GM12878 (cell line): Measurements from ENCODE around the gene PIGV. TPM values are rescaled to one million over a fixed set of nuclear protein-coding genes. Genes with fewer than 3 reads are reported as not detected.

Experiments
- ATAC-seq: fragments of 200-7000 bp; cut with Tn5 transposase; 3 replicates; pipeline ENCODE4 v1.9.1; 2020; ENCODE audit warnings: mild to moderate bottlenecking, moderate library complexity
- BruUV-seq: library from RNA; stranded (reverse); fragments of 400-500 nt; replicated peaks from 2 replicates; lab custom pipeline; 2021; lab: Mats Ljungman, UMichigan
- CTCF ChIA-PET: fragments of 300-600 bp; sonication (Branson Sonifier 250); formaldehyde crosslinking; extraction: SDS; loops from one replicate; lab custom pipeline; 2021; ENCODE audit warnings: inconsistent platforms; lab: Yijun Ruan, JAX
- POLR2A ChIA-PET: fragments of 350-600 bp; formaldehyde crosslinking; extraction: SDS; loops from one replicate; lab custom pipeline; 2021; ENCODE audit warnings: inconsistent platforms; lab: Charles Lee
- RAD21 ChIA-PET: fragments of 300-600 bp; sonication (Branson Sonifier 250); formaldehyde crosslinking; loops from one replicate; lab custom pipeline; 2023; ENCODE audit warnings: antibody characterized with exemption; ENCODE audit not compliant: unreplicated experiment; lab: Charles Lee
- SMC1A ChIA-PET: fragments of 300-600 bp; sonication (Branson Sonifier 250); formaldehyde crosslinking; loops from one replicate; lab custom pipeline; 2023; ENCODE audit not compliant: unreplicated experiment, uncharacterized antibody; lab: Charles Lee
- DNase-seq: peaks from one replicate; pipeline ENCODE4 v3.0.0-alpha.2; 2011; ENCODE audit warnings: low read depth, low spot score
- FAIRE-seq: peaks from 3 replicates; lab custom pipeline; 2011; peaks lifted over from hg19 to GRCh38; lab: Jason Lieb, UNC
- H2AFZ ChIP-seq: 2 replicates; pipeline ENCODE4 v1.6.0; 2011; ENCODE audit warnings: low read depth, low read length, control low read depth; ENCODE audit not compliant: control insufficient read depth
- H3K27ac ChIP-seq: 2 replicates; pipeline ENCODE4 v1.5.1; 2011; ENCODE audit warnings: control low read depth; ENCODE audit not compliant: control insufficient read depth, insufficient read depth
- H3K27me3 ChIP-seq, 2 experiments: replicated peaks in 1 of 2; 2 replicates each; pipeline versions ENCODE4 v1.6.0 to v1.6.1; 2011; ENCODE audit warnings: low read length in 1 of 2; ENCODE audit not compliant: control insufficient read depth in 2 of 2, insufficient read depth in 2 of 2
- H3K36me3 ChIP-seq, 2 experiments: 2 replicates each; pipeline ENCODE4 v1.5.1; 2011; ENCODE audit warnings: low read length in 1 of 2; ENCODE audit not compliant: control insufficient read depth in 2 of 2, insufficient read depth in 2 of 2
- H3K4me1 ChIP-seq: 2 replicates; pipeline ENCODE4 v1.6.1; 2011; ENCODE audit warnings: mild to moderate bottlenecking, low read length, moderate library complexity, mixed read lengths; ENCODE audit not compliant: control insufficient read depth, insufficient read depth
- H3K4me2 ChIP-seq: 2 replicates; pipeline ENCODE4 v1.6.0; 2011; ENCODE audit warnings: control low read depth; ENCODE audit not compliant: control insufficient read depth, insufficient read depth
- H3K4me3 ChIP-seq: fragments of 200-600 bp; sonication (generic); 2 replicates; pipeline ENCODE4 v1.5.1; 2016
- H3K79me2 ChIP-seq: 2 replicates; pipeline ENCODE4 v1.6.0; 2011; ENCODE audit warnings: low read length; ENCODE audit not compliant: control insufficient read depth, insufficient read depth
- H3K9ac ChIP-seq: 2 replicates; pipeline ENCODE4 v1.8.0; 2011; ENCODE audit warnings: low read length, control low read depth, mixed read lengths; ENCODE audit not compliant: control insufficient read depth, insufficient read depth
- H3K9me3 ChIP-seq: replicated peaks from 3 replicates; pipeline ENCODE4 v1.5.1; 2011; ENCODE audit warnings: mild to moderate bottlenecking, low read length; ENCODE audit not compliant: control insufficient read depth, insufficient read depth
- H4K20me1 ChIP-seq: 2 replicates; pipeline ENCODE4 v1.6.0; 2011; ENCODE audit not compliant: control insufficient read depth, insufficient read depth
- CEBPB ChIP-seq, 2 experiments: fragments of 150-350 bp in 1 of 2; IDR thresholded peaks; 2 replicates each; pipeline ENCODE4 v1.6.1; 2012 to 2014; ENCODE audit warnings: low read depth in 2 of 2, low read length in 2 of 2, borderline replicate concordance in 1 of 2, inconsistent platforms in 1 of 2
- CHD4 ChIP-seq: fragments of 200-600 bp; sonication (generic); IDR thresholded peaks from 2 replicates; pipeline ENCODE4 v1.6.1; 2016; ENCODE audit warnings: mild to moderate bottlenecking
- GATAD2B ChIP-seq: fragments of 450-650 bp; conservative IDR thresholded peaks from 2 replicates; pipeline ENCODE4 v1.6.1; 2017; ENCODE audit warnings: low read depth, mild to moderate bottlenecking, moderate library complexity
- JUNB ChIP-seq: IDR thresholded peaks from 2 replicates; pipeline ENCODE4 v1.6.1; 2016; ENCODE audit warnings: antibody characterized with exemption, mild to moderate bottlenecking
- MEF2B ChIP-seq: fragments of 450-650 bp; IDR thresholded peaks from 2 replicates; pipeline ENCODE4 v1.6.1; 2018; ENCODE audit warnings: mild to moderate bottlenecking, moderate library complexity; ENCODE audit not compliant: partially characterized antibody, poor library complexity, severe bottlenecking
- NFIC ChIP-seq: IDR thresholded peaks from 2 replicates; pipeline ENCODE4 v1.6.1; 2012; ENCODE audit warnings: low read depth, mild to moderate bottlenecking, inconsistent platforms, low read length, moderate library complexity
- NR2F1 ChIP-seq: fragments of 450-650 bp; conservative IDR thresholded peaks from 2 replicates; pipeline ENCODE4 v1.6.1; 2017; ENCODE audit warnings: mild to moderate bottlenecking
- PAX8 ChIP-seq: fragments of 450-650 bp; IDR thresholded peaks from 2 replicates; pipeline ENCODE4 v1.6.1; 2017; ENCODE audit warnings: mild to moderate bottlenecking, moderate library complexity
- RAD51 ChIP-seq: fragments of 450-650 bp; IDR thresholded peaks from 2 replicates; pipeline ENCODE4 v1.6.1; 2016; ENCODE audit warnings: moderate library complexity, mild to moderate bottlenecking, inconsistent platforms
- RBBP5 ChIP-seq: fragments of 200-600 bp; sonication (generic); conservative IDR thresholded peaks from 2 replicates; pipeline ENCODE4 v1.6.1; 2016
- STAT3 ChIP-seq: IDR thresholded peaks from 2 replicates; pipeline ENCODE4 v1.6.1; 2011; ENCODE audit warnings: low read depth, low read length, improper control_type of control experiment
- SUZ12 ChIP-seq: fragments of 200-600 bp; sonication (generic); IDR thresholded peaks from one replicate; pipeline ENCODE4 v1.6.1; 2018; ENCODE audit warnings: antibody characterized with exemption, mild to moderate bottlenecking; ENCODE audit not compliant: unreplicated experiment
- TCF3 ChIP-seq: IDR thresholded peaks from 2 replicates; pipeline ENCODE4 v1.6.1; 2012; ENCODE audit warnings: low read depth, mild to moderate bottlenecking, low read length, borderline replicate concordance; ENCODE audit not compliant: insufficient read depth
- YY1 ChIP-seq: IDR thresholded peaks from 2 replicates; pipeline ENCODE4 v1.6.1; 2011; ENCODE audit warnings: low read depth, mild to moderate bottlenecking, low read length
- ZNF217 ChIP-seq: fragments of 450-650 bp; IDR thresholded peaks from 2 replicates; pipeline ENCODE4 v1.6.1; 2017; ENCODE audit warnings: antibody characterized with exemption, mild to moderate bottlenecking
- WGBS: methylation state at CpG from one replicate; pipeline ENCODE4 v1.1.6; 2016; ENCODE audit warnings: low lambda C conversion rate; ENCODE audit not compliant: insufficient replicate concordance, insufficient coverage; ENCODE audit errors: missing lambda C conversion rate; 5-methylcytosine and 5-hydroxymethylcytosine counted together
- in situ Hi-C: fragments of 300-500 bp; cut with MboI; formaldehyde crosslinking; loops from 9 replicates; pipeline ENCODE4 v1.14.3; 2018; ENCODE audit warnings: mixed read lengths
- intact Hi-C: fragments of 100-400 bp; cut with micrococcal nuclease; formaldehyde crosslinking; loops from one replicate; pipeline ENCODE4 v1.14.2; 2022; ENCODE audit not compliant: unreplicated experiment
- polyA plus RNA-seq, 11 experiments: library from polyadenylated mRNA; depleted of rRNA in 4 of 11; unstranded in 6 of 11; stranded (reverse) in 5 of 11; fragments of >200 nt; fragmentation: Nextera tagmentation in 4 of 11; fragmentation: Illumina TruSeq in 1 of 11; extraction: Ambion mirVana in 4 of 11; extraction: Trizol in 1 of 11; gene quantifications; 1 replicate in 1 of 11; 2 replicates in 10 of 11; pipeline versions ENCODE4 v1.2.1 to v1.2.3, GENCODE V29; 2011 to 2016; ENCODE audit warnings: inconsistent platforms in 2 of 11, missing spikeins in 2 of 11, low read depth in 1 of 11
- total RNA-seq, 4 experiments: library from RNA; depleted of rRNA in 3 of 4; stranded (reverse); fragments of >200 nt in 3 of 4; fragmentation: Illumina TruSeq in 1 of 4; extraction: Trizol in 1 of 4; gene quantifications; 2 replicates each; pipeline versions ENCODE4 v1.2.1 to v1.2.3, GENCODE V29; 2013 to 2021
- TF ChIP-seq, protein P1 (sequence below): IDR thresholded peaks from 2 replicates; pipeline ENCODE4 v1.6.1; 2012; ENCODE audit warnings: improper control_type of control experiment, low read depth, low read length; ENCODE audit not compliant: insufficient replicate concordance

PIGV gene
- total and polyA plus RNA-seq, 10 of the 15 experiments (the other 5 are each of a cell fraction or from before 2014, with no cell fraction given) = 8.8 to 18.1 (median 11.9) TPM

DNA sequence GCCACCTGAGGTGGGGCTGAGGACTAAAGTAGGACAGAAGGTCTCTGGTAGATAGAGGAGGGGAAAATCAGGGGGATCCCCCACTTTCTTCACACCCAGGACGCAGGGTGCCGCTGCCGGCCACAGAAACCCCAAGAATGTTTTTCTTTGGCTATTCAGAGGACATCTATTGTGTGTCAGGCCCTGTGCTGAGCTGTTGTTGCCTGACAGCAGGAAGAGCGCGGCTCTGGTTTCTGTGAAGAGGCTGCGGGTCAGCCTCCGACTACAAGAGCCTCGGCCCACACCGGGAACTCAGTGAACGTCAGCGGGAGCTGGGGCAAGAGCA lies 407 bp upstream of the PIGV start:
- RAD21 ChIA-PET = interaction anchor here (1.0 to 6.4 kb wide), 22 partner anchors 11 to 287 kb away, joined by 3 to 262 read pairs (median 12); no protein-coding TSS in a partner anchor
- CTCF ChIA-PET = interaction anchor here (0.8 to 7.6 kb wide), 20 partner anchors 13 to 287 kb away, joined by 3 to 450 read pairs (median 38); no protein-coding TSS in a partner anchor
- peaks cover 0 to 5% of the 10 kb centered on the region in 2 experiments; a peak in 3 of 4 replicates for H3K36me3 ChIP-seq
- no peaks in the 10 kb centered on the region for H3K27me3 ChIP-seq
- H3K9me3 ChIP-seq = no peaks in the 10 kb centered on the region
- in situ Hi-C loops (loop anchor here (5.0 kb wide), 1 partner anchor 180 kb away; no protein-coding TSS in a partner anchor), intact Hi-C loops (loop anchor here (1.0 to 5.0 kb wide), 4 partner anchors 43 to 285 kb away; no protein-coding TSS in a partner anchor)
- no peaks in the 10 kb centered on the region for H4K20me1 ChIP-seq
- H2AFZ ChIP-seq = peak overlapping the region; percentile 86
- ATAC-seq = peak; percentile 72
- H3K4me3 ChIP-seq = peak overlapping the region; percentile 72
- POLR2A ChIA-PET = interaction anchor here (0.5 to 5.1 kb wide), 15 partner anchors 10 to 1373 kb away, joined by 3 to 69 read pairs (median 4); partner anchors contain the start of gene ARID1A
- peaks cover 43% of the 10 kb centered on the region for H3K4me1 ChIP-seq
- peak; percentile 80 for DNase-seq
- SMC1A ChIA-PET = interaction anchor here (0.7 to 9.3 kb wide), 16 partner anchors 16 to 287 kb away, joined by 3 to 268 read pairs (median 10); no protein-coding TSS in a partner anchor
- BruUV-seq = no TSS peak
- H3K9ac ChIP-seq = peak overlapping the region; percentile 93
- peak overlapping the region; percentile 96 for H3K4me2 ChIP-seq
- H3K27ac ChIP-seq = peak overlapping the region; percentile 99
- FAIRE-seq = no peak
- peaks cover 23% of the 10 kb centered on the region for H3K79me2 ChIP-seq
- 0% methylated on average over 11 of the region's 11 CpGs for WGBS
- TF ChIP-seq NR2F1 = peak; percentile 56; the same call in 1 of the 2 replicates
- peak; percentile 84 for TF ChIP-seq NFIC
- TF ChIP-seq GATAD2B = no peak
- TF ChIP-seq CHD4 = no peak
- no peak for TF ChIP-seq STAT3
- 0 out of 2 replicates have a peak, but pooled peaks have one; percentile 25 for TF ChIP-seq ZNF217
- no peak for TF ChIP-seq SUZ12
- no peak for TF ChIP-seq YY1
- no peak for TF ChIP-seq RAD51
- no peak for TF ChIP-seq RBBP5
- TF ChIP-seq JUNB = no peak
- TF ChIP-seq PAX8 = no peak; the same call in 1 of the 2 replicates
- no peak for TF ChIP-seq CEBPB (IDR thresholded peaks at IDR 0.05; ENCODE audit: borderline replicate concordance in 1 of 2, low read depth in 2 of 2, low read length in 2 of 2)
- no peak for TF ChIP-seq TCF3
- TF ChIP-seq, protein P1, sequence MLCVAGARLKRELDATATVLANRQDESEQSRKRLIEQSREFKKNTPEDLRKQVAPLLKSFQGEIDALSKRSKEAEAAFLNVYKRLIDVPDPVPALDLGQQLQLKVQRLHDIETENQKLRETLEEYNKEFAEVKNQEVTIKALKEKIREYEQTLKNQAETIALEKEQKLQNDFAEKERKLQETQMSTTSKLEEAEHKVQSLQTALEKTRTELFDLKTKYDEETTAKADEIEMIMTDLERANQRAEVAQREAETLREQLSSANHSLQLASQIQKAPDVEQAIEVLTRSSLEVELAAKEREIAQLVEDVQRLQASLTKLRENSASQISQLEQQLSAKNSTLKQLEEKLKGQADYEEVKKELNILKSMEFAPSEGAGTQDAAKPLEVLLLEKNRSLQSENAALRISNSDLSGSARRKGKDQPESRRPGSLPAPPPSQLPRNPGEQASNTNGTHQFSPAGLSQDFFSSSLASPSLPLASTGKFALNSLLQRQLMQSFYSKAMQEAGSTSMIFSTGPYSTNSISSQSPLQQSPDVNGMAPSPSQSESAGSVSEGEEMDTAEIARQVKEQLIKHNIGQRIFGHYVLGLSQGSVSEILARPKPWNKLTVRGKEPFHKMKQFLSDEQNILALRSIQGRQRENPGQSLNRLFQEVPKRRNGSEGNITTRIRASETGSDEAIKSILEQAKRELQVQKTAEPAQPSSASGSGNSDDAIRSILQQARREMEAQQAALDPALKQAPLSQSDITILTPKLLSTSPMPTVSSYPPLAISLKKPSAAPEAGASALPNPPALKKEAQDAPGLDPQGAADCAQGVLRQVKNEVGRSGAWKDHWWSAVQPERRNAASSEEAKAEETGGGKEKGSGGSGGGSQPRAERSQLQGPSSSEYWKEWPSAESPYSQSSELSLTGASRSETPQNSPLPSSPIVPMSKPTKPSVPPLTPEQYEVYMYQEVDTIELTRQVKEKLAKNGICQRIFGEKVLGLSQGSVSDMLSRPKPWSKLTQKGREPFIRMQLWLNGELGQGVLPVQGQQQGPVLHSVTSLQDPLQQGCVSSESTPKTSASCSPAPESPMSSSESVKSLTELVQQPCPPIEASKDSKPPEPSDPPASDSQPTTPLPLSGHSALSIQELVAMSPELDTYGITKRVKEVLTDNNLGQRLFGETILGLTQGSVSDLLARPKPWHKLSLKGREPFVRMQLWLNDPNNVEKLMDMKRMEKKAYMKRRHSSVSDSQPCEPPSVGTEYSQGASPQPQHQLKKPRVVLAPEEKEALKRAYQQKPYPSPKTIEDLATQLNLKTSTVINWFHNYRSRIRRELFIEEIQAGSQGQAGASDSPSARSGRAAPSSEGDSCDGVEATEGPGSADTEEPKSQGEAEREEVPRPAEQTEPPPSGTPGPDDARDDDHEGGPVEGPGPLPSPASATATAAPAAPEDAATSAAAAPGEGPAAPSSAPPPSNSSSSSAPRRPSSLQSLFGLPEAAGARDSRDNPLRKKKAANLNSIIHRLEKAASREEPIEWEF = peak; percentile 25
- TF ChIP-seq MEF2B = peak; percentile 60
